Fibroblast of villous mesenchyme (primary cell): ENCODE results near the gene FGF14. TPM values are rescaled to one million over a fixed set of nuclear protein-coding genes. Genes with fewer than 3 reads are reported as not detected.
"Not testable (repeated sequence)": the region's sequence is repeated elsewhere in the genome, so short reads cannot be mapped to it uniquely, and the experiment has no call there.

Source experiments
- DNase-seq: peaks from one replicate; pipeline ENCODE4 v3.0.0-alpha.2; 2010; ENCODE audit warnings: low read depth
- H3K4me3 ChIP-seq: 2 replicates; pipeline ENCODE4 v1.5.1; 2011; ENCODE audit warnings: low read depth, mild to moderate bottlenecking, low read length
- total RNA-seq: library from RNA; depleted of rRNA; stranded (reverse); fragments of >200 nt; gene quantifications from 2 replicates; pipeline ENCODE4 v1.2.3, GENCODE V29; 2012
- TF ChIP-seq, protein P1 (sequence below): IDR thresholded peaks from 2 replicates; pipeline ENCODE4 v1.5.1; 2012; ENCODE audit warnings: low read depth, mild to moderate bottlenecking, low read length; ENCODE audit not compliant: insufficient read depth

Gene FGF14
- total RNA-seq, 1 donor, result under 0.01 TPM

DNA sequence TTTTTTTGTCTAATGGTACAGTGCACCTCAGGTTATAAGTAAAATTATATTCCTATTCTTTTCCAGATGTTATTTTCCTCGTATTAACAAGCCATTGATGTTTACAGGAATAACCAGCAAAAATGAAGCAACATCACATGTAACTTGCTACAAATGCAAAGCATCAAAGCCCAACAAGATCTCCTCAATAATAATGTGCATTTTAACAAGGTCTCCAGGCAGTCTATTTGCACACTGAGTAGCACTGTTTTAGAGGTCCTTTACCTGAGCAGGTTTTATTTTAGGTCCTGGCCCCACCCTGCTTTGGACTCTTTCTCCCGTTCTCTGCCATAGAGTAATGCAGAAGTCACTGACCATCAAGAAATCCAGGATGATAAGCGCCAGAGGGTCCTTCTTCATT, 298.4 kb downstream of the FGF14 start:
- DNase-seq, result no peak
- no peak overlapping the region for H3K4me3 ChIP-seq
- TF ChIP-seq, protein P1, sequence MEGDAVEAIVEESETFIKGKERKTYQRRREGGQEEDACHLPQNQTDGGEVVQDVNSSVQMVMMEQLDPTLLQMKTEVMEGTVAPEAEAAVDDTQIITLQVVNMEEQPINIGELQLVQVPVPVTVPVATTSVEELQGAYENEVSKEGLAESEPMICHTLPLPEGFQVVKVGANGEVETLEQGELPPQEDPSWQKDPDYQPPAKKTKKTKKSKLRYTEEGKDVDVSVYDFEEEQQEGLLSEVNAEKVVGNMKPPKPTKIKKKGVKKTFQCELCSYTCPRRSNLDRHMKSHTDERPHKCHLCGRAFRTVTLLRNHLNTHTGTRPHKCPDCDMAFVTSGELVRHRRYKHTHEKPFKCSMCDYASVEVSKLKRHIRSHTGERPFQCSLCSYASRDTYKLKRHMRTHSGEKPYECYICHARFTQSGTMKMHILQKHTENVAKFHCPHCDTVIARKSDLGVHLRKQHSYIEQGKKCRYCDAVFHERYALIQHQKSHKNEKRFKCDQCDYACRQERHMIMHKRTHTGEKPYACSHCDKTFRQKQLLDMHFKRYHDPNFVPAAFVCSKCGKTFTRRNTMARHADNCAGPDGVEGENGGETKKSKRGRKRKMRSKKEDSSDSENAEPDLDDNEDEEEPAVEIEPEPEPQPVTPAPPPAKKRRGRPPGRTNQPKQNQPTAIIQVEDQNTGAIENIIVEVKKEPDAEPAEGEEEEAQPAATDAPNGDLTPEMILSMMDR, result no peak

DNA sequence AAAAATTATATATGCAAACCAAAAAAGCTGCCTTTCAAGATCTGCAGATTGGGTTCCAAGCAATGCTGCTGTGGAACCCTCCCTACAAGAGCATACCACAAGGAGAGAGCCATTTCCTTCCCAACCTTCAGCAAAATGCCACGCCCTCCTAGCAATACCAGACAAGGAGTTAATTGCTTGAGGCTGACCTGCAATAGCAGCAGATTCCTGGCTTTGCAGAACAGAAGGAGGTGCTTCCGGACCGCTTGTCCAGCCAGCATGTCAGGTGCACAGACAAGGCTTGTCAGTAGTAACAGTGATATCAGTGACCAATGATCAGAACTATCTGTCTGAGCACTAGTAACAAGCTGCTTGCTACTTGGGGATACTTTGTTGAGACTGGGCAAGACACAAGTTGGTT, 301.6 kb downstream of the FGF14 start:
- no peak overlapping the region for H3K4me3 ChIP-seq
- TF ChIP-seq, protein P1, result no peak
- no peak for DNase-seq

DNA sequence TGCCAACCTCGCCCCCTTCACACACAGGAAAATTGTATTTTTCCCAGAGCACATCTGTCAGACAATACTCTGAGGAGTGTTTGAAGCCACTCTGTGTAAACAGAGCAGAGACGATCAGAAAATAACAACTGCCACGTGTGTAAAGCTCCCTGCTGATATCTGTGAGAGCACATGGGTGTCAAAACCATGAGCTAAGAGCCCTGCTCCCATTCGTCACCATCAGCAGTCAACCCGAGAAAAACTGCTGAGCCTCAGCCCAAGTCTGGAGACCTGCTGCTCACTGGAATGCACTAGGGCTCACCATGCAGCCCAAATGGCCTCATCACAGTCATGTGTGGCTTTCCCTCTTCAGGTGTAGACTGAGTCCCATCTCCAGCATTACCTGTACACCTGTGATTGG, 304.1 kb downstream of the FGF14 start:
- H3K4me3 ChIP-seq, result no peak overlapping the region
- DNase-seq, result no peak
- TF ChIP-seq, protein P1, result no peak

- H3K4me3 ChIP-seq, DNase-seq: not testable (repeated sequence)
These were observed 308.6 kb downstream of the FGF14 start for GRCh38 chr13:102093288-102093687.

- no peak for DNase-seq
These were observed 310.6 kb downstream of the FGF14 start for GRCh38 chr13:102091231-102091630.

GRCh38 chr13:102090532-102090931, 311.3 kb downstream of the FGF14 start:
- DNase-seq, result no peak
- no peak overlapping the region for H3K4me3 ChIP-seq
- TF ChIP-seq, protein P1, result no peak

More at GRCh38 chr13:102091231-102091630, 310.6 kb downstream of the FGF14 start:
- no peak overlapping the region for H3K4me3 ChIP-seq
- TF ChIP-seq, protein P1, result peak; percentile 5

DNA sequence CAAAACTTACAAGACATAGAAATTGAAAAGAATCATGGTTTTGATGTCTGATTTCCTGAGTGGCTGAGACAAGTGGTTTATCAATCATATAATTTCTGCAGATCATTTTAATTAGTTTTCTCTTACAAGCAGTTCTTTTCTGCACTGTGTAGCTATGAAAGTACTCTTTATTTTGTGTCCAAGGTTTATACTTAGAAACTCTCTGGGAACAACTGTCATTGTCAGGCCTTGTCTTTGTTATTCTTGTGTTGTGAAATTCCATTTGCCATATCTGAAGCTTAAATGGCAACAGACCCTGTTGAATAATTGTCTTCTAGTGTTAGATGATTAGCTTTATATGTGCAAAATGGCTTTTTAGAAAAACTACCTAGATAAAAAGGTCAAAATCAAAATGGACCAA, 312.1 kb downstream of the FGF14 start:
- no peak for DNase-seq
- H3K4me3 ChIP-seq, result no peak overlapping the region
- TF ChIP-seq, protein P1, result no peak
